Adrenal gland (tissue), 12 donors: ENCODE results near the gene PLEKHA6. TPM values are rescaled to one million over a fixed set of nuclear protein-coding genes. Genes with fewer than 3 reads are reported as not detected.

Experiments used
- DNase-seq, 7 donors: peaks; one replicate each; pipeline ENCODE4 v3.0.0-alpha.2; 2019 to 2020
- H3K27ac ChIP-seq, 5 donors: fragments of 200-600 bp; sonication (generic) in 4 of 5; 1 replicate in 3 of 5; 2 replicates in 2 of 5; pipeline versions ENCODE4 v1.5.1 to v1.8.0; 2016 to 2020; ENCODE audit warnings: mild to moderate bottlenecking in 1 of 5
- H3K27me3 ChIP-seq: fragments of 200-600 bp; 2 replicates; pipeline ENCODE4 v1.8.0; 2021
- H3K36me3 ChIP-seq, 2 donors: fragments of 200-600 bp; replicated peaks in 1 of 2; 1 replicate in 1 of 2; 2 replicates in 1 of 2; pipeline versions ENCODE4 v1.5.1 to v1.8.0; 2018 to 2022
- H3K4me1 ChIP-seq, 2 donors: fragments of 200-600 bp; replicated peaks in 1 of 2; 1 replicate in 1 of 2; 2 replicates in 1 of 2; pipeline versions ENCODE4 v1.5.1 to v1.8.0; 2018 to 2021
- H3K4me3 ChIP-seq, 4 donors: fragments of 200-600 bp; sonication (generic) in 3 of 4; one replicate each; pipeline ENCODE4 v1.5.1; 2016 to 2018
- H3K9me3 ChIP-seq, 3 donors: fragments of 200-600 bp; sonication (generic) in 1 of 3; replicated peaks in 1 of 3; 1 replicate in 2 of 3; 2 replicates in 1 of 3; pipeline versions ENCODE4 v1.5.1 to v1.8.0; 2016 to 2021
- CTCF ChIP-seq, 6 experiments: fragments of 450-650 bp in 4 of 6; fragments of 200-600 bp in 2 of 6; sonication (generic) in 1 of 6; IDR thresholded peaks; 1 replicate in 5 of 6; 2 replicates in 1 of 6; pipeline versions ENCODE4 v1.5.1 to v1.8.0; 2016 to 2021; ENCODE audit warnings: antibody characterized with exemption in 6 of 6, mild to moderate bottlenecking in 2 of 6, moderate library complexity in 1 of 6
- POLR2A ChIP-seq, 2 donors: fragments of 450-650 bp; IDR thresholded peaks; one replicate each; pipeline ENCODE4 v1.6.1; 2017; ENCODE audit warnings: antibody characterized with exemption in 2 of 2, mild to moderate bottlenecking in 2 of 2, moderate library complexity in 1 of 2
- WGBS, 4 donors: extraction: QIAGEN DNeasy Blood & Tissue Kit in 2 of 4; methylation state at CpG; one replicate each; pipeline versions ENCODE4 v1.1.5 to v1.1.7; 2013 to 2017; 5-methylcytosine and 5-hydroxymethylcytosine counted together
- intact Hi-C, 2 donors: fragments of 100-400 bp; cut with DNase I; formaldehyde crosslinking; loops; one replicate each; pipeline versions ENCODE4 v1.14.1 to v1.15.0; 2022 to 2023
- polyA plus RNA-seq, 3 donors: library from polyadenylated mRNA; stranded (reverse); fragments of 200-250 nt in 2 of 3; fragments of 350-450 nt in 1 of 3; fragmentation: Illumina TruSeq in 1 of 3; extraction: RNeasy Lipid Tissue Mini Kit (QIAGEN cat#74804) in 1 of 3; gene quantifications; one replicate each; pipeline ENCODE4 v1.2.3, GENCODE V29; 2013 to 2014
- total RNA-seq, 9 donors: library from RNA; depleted of rRNA in 4 of 9; stranded (reverse); fragments of >200 nt in 4 of 9; fragments of 120-200 nt in 1 of 9; fragmentation: NEBNext Ultra II Directional in 1 of 9; extraction: Animal tissue kit (Norgen Biotek cat#: 25700) in 1 of 9; gene quantifications; one replicate each; pipeline versions ENCODE4 v1.1.0 to v1.2.4, GENCODE V29; 2013 to 2023
- donor health status: healthy with polysubstance abuse.
- donor health status: Bipolar disorder and iron deficiency.
- donor health status: DM: yes; HTN: yes; CAD: no.
- donor health status: DM: no; HTN: no; CAD: no.
- donor health status: DM: no; HTN: no; CAD: no.
- donor health status: DM: yes; HTN: yes; CAD: no.

PLEKHA6 gene
- total and polyA plus RNA-seq, 12 donors = 2.2 to 13.8 (median 5.1) TPM

DNA sequence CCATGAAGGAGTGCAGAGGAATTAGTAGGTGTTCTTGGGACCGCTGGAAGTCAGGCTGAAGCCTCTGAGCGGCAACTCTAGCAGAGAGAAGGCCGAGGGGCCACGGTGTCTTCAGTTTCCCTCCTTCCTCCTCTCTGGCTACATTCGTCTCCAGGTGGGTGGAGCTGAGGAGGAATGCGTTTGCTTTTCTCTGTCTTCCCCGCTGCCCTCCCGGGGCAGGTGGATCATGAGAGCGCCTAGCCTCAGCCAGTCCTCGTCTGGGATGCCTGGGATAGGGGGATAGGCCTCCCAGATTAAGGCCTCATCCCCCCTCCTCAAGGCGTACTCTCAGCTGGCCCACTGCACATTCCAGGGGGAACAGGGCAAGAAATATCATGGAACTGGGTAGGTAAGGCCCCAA lies 138.5 kb downstream of the PLEKHA6 start:
- TF ChIP-seq CTCF (IDR thresholded peaks at IDR 0.05) (no peak), POLR2A (IDR thresholded peaks at IDR 0.05) (no peak)
- no peak overlapping the region for H3K4me3 ChIP-seq
- WGBS, 4 donors = 75 to 90% (median 85%) methylated on average over 11 of the region's 11 CpGs
- no peak for DNase-seq
- no peaks in the 10 kb centered on the region for H3K27me3 ChIP-seq
- H3K36me3 ChIP-seq = no peaks in the 10 kb centered on the region
- H3K9me3 ChIP-seq = no peaks in the 10 kb centered on the region
- H3K4me1 ChIP-seq = no peaks in the 10 kb centered on the region
- no peak overlapping the region for H3K27ac ChIP-seq
- intact Hi-C loops = no loop called here

DNA sequence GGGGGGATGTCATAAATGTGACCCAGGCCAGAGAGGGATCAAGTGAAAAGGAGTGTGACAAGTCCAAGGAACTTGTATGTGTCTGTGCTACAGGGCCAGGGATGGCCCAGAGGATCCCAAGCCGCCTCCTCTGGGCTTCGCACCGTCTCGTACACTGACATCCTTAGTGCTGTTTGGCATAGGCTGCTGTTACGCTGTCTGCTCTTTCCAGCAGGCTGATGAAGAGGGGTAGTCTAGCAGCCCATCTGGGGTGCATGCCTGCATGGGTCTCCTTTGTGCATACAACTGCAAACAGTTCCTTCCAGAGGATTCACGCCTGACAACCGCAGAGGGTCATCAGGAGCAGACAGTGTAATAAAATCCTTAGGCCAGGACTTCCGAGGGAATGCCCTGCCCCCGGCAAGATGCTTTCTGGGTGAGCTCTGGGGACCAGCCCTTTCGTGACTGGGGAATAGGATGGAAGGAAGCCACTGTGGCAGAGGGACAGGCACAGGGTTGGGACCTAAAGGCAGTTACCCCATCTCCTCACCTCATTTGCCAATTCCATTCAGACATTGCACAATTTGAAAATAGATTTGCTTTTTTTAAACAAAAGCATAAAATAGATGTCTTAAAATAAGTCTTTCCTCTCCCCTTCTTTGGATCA lies 139.6 kb downstream of the PLEKHA6 start:
- Histone ChIP-seq H3K9me3 (no peaks in the 10 kb centered on the region), H3K4me3 (no peak overlapping the region), H3K36me3 (no peaks in the 10 kb centered on the region), H3K4me1 (no peaks in the 10 kb centered on the region), H3K27ac (no peak overlapping the region), H3K27me3 (no peaks in the 10 kb centered on the region)
- TF ChIP-seq POLR2A (IDR thresholded peaks at IDR 0.05) (no peak), CTCF (IDR thresholded peaks at IDR 0.05) (no peak)
- no peak for DNase-seq
- 81 to 87% (median 85%) methylated on average over 3 to 10 of the region's 10 CpGs for WGBS, 4 donors
- intact Hi-C loops = no loop called here

DNA sequence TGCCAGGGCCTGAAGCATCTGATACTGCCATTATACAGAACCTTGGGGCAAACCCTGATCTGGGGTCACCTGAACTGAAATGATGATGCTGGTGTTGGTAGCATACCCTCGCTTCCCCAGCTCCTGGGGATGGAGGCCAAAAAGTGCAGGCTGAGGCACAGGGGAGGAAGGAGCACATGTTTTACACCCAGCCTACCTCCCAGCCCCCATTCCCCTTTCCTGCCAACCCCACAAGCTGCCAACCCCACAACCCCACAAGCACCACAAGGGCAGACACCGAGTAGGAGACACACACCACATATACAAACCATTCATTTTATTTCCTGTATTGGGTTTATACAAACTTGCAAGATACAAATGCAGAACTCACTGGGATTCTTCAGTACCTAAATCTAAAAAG lies 141.2 kb downstream of the PLEKHA6 start:
- no peaks in the 10 kb centered on the region for H3K9me3 ChIP-seq
- H3K4me3 ChIP-seq = no peak overlapping the region
- H3K27me3 ChIP-seq = no peaks in the 10 kb centered on the region
- WGBS, 4 donors = 50 to 71% (median 62%) methylated on average over 2 of the region's 2 CpGs
- TF ChIP-seq POLR2A (IDR thresholded peaks at IDR 0.05) = no peak
- TF ChIP-seq CTCF (IDR thresholded peaks at IDR 0.05) = no peak
- H3K4me1 ChIP-seq = peaks cover 0 to 8% of the 10 kb centered on the region in 2 donors
- no peak overlapping the region for H3K27ac ChIP-seq
- no peaks in the 10 kb centered on the region for H3K36me3 ChIP-seq
- no peak for DNase-seq
- intact Hi-C loops = no loop called here

GRCh38 chr1:204217648-204218000 lies 142.1 kb downstream of the PLEKHA6 start:
- Histone ChIP-seq H3K36me3 (no peaks in the 10 kb centered on the region), H3K9me3 (no peaks in the 10 kb centered on the region), H3K4me3 (no peak overlapping the region), H3K27ac (no peak overlapping the region), H3K4me1 (peaks cover 0 to 9% of the 10 kb centered on the region in 2 donors), H3K27me3 (no peaks in the 10 kb centered on the region)
- no peak for DNase-seq
- no peak for TF ChIP-seq CTCF (IDR thresholded peaks at IDR 0.05)
- TF ChIP-seq POLR2A (IDR thresholded peaks at IDR 0.05) = no peak
- intact Hi-C loops = no loop called here
- 52 to 70% (median 62%) methylated on average over 4 of the region's 4 CpGs for WGBS, 4 donors
